Body of pancreas (tissue), 4 donors: ENCODE data around the gene UQCRC1. TPM values are rescaled to one million over a fixed set of nuclear protein-coding genes. Genes with fewer than 3 reads are reported as not detected.

Experiments
- ATAC-seq: fragments of 150-250 bp; one replicate; pipeline ENCODE4 v1.9.1; 2016
- DNase-seq, 4 donors: peaks; one replicate each; pipeline ENCODE4 v3.0.0-alpha.2; 2019
- H3K27ac ChIP-seq, 4 donors: fragments of 200-600 bp; sonication (generic); 1 replicate in 3 of 4; 2 replicates in 1 of 4; pipeline versions ENCODE4 v1.5.1 to v1.6.1; 2016 to 2019; ENCODE audit warnings: mild to moderate bottlenecking in 1 of 4, mixed read lengths in 1 of 4, moderate library complexity in 1 of 4
- H3K27me3 ChIP-seq, 2 donors: fragments of 200-600 bp; sonication (generic); one replicate each; pipeline ENCODE4 v1.6.0; 2016; ENCODE audit warnings: mild to moderate bottlenecking in 1 of 2
- H3K36me3 ChIP-seq, 2 donors: fragments of 200-600 bp; sonication (generic); replicated peaks in 1 of 2; 2 replicates each; pipeline ENCODE4 v1.5.1; 2016; ENCODE audit warnings: low read depth in 2 of 2; ENCODE audit not compliant: insufficient read depth in 1 of 2
- H3K4me1 ChIP-seq: fragments of 200-600 bp; sonication (generic); one replicate; pipeline ENCODE4 v1.6.0; 2016
- H3K4me3 ChIP-seq, 2 donors: fragments of 200-600 bp; sonication (generic); 1 replicate in 1 of 2; 2 replicates in 1 of 2; pipeline ENCODE4 v1.5.1; 2016 to 2019
- H3K9me3 ChIP-seq, 3 donors: fragments of 200-600 bp; sonication (generic); 1 replicate in 2 of 3; 2 replicates in 1 of 3; pipeline ENCODE4 v1.5.1; 2016
- CTCF ChIP-seq, 7 experiments: fragments of 450-650 bp in 4 of 7; fragments of 200-600 bp in 3 of 7; sonication (generic) in 3 of 7; IDR thresholded peaks; one replicate each; pipeline ENCODE4 v1.5.1; 2016 to 2019; ENCODE audit warnings: antibody characterized with exemption in 7 of 7
- POLR2A ChIP-seq, 3 donors: fragments of 450-650 bp; IDR thresholded peaks; one replicate each; pipeline ENCODE4 v1.6.1; 2016; ENCODE audit warnings: antibody characterized with exemption in 3 of 3, mild to moderate bottlenecking in 2 of 3
- WGBS, 2 donors: methylation state at CpG; one replicate each; pipeline ENCODE4 v1.1.5; 2017; 5-methylcytosine and 5-hydroxymethylcytosine counted together
- intact Hi-C: fragments of 100-400 bp; cut with DNase I; formaldehyde crosslinking; loops from one replicate; pipeline ENCODE4 v1.15.1; 2023
- total RNA-seq, 2 donors: library from RNA; depleted of rRNA; stranded (reverse); fragments of >200 nt; gene quantifications; one replicate each; pipeline ENCODE4 v1.1.0, GENCODE V29; 2016

UQCRC1 gene
- total RNA-seq, 2 donors from 2014 or later: 92.9 to 161 TPM

- Histone ChIP-seq H3K9me3 (no peaks in the 10 kb centered on the region), H3K27me3 (no peaks in the 10 kb centered on the region), H3K36me3 (no peaks in the 10 kb centered on the region), H3K4me3 (no peak overlapping the region), H3K27ac (no peak overlapping the region), H3K4me1 (peaks cover 19% of the 10 kb centered on the region)
- no peak for TF ChIP-seq POLR2A (IDR thresholded peaks at IDR 0.05)
- no peak for TF ChIP-seq CTCF (IDR thresholded peaks at IDR 0.05)
- 87 to 89% methylated on average over 16 to 21 of the region's 22 CpGs for WGBS, 2 donors
- DNase-seq: no peak
- ATAC-seq: no peak
- intact Hi-C loops: no loop called here
Measured at GRCh38 chr3:48631516-48632448, 22.3 kb upstream of the UQCRC1 start.

DNA sequence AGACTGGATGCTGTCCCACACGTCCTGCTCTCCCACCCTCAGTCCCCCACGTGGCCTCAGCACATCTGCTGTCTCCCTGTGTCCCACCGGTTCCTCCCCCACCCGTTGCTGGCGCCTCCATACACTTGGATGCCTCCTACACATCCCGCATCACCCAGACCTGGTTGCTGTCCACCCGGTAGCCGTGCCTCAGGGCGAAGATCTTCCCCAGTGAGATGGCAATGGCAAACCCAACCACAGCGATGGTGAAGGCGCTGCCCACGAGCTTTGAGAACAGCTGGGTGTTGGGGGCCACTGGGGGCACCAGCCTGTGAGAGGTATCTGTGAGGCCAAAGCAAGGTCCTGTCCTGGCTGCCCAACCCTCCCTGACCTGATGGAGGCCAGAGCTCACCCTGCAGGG, 21.4 kb upstream of the UQCRC1 start:
- ATAC-seq (no peak), DNase-seq (no peak)
- peaks cover 0 to 2% of the 10 kb centered on the region in 2 donors for H3K36me3 ChIP-seq
- H3K9me3 ChIP-seq: no peaks in the 10 kb centered on the region
- H3K27ac ChIP-seq: no peak overlapping the region
- no peaks in the 10 kb centered on the region for H3K27me3 ChIP-seq
- H3K4me3 ChIP-seq: no peak overlapping the region
- intact Hi-C loops: no loop called here
- TF ChIP-seq POLR2A (IDR thresholded peaks at IDR 0.05): no peak
- no peak for TF ChIP-seq CTCF (IDR thresholded peaks at IDR 0.05)
- 87 to 93% methylated on average over 7 to 10 of the region's 12 CpGs for WGBS, 2 donors
- H3K4me1 ChIP-seq: peaks cover 10% of the 10 kb centered on the region

DNA sequence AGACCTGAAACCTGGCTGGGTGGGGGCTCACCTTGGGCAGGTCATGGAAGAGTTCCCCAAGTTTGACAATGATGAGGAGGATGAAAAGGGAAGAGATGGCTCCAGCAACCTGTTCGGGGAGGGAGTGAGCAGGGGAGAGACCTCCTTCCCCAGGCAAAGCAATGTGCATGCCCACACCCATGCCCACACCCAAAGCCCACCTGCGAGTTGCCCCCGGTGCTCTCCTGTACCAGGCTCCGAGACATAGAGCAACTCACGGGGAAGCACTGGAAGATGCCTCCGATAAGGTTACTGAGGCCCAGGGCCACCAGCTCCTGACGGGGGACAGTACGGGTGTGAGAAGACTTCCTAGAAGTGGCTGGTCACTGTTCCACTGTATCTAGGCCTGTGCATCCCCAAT, 21.0 kb upstream of the UQCRC1 start:
- 90 to 91% methylated on average over 2 to 8 of the region's 8 CpGs for WGBS, 2 donors
- Histone ChIP-seq H3K9me3 (no peaks in the 10 kb centered on the region), H3K27ac (no peak overlapping the region), H3K4me3 (no peak overlapping the region), H3K27me3 (no peaks in the 10 kb centered on the region), H3K4me1 (peaks cover 8% of the 10 kb centered on the region), H3K36me3 (peaks cover 0 to 2% of the 10 kb centered on the region in 2 donors)
- TF ChIP-seq POLR2A (IDR thresholded peaks at IDR 0.05) (no peak), CTCF (IDR thresholded peaks at IDR 0.05) (no peak)
- intact Hi-C loops: no loop called here
- DNase-seq (no peak), ATAC-seq (no peak)

DNA sequence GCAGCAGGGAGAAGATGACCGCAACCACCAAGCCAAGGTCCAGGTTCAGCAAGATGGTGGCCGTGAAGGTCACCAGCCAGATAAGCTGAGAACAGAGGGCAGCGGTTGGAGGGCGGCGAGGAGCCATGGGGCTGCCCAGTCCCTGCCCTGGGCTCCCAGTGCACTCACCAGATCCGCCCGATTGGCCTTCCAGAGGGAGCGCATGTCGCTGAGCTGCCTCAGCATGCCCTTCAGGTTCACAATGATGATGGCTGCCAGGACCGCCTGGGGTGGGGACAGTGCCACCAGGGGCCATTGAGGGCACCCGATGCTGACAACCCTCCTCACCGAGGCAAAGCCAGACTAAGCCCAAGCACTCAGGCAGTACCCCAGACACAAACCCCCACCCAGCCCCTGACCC, 20.4 kb upstream of the UQCRC1 start:
- Histone ChIP-seq H3K27ac (no peak overlapping the region), H3K4me1 (peaks cover 8% of the 10 kb centered on the region), H3K36me3 (peaks cover 0 to 2% of the 10 kb centered on the region in 2 donors), H3K9me3 (no peaks in the 10 kb centered on the region), H3K27me3 (no peaks in the 10 kb centered on the region), H3K4me3 (no peak overlapping the region)
- ATAC-seq (no peak), DNase-seq (no peak)
- WGBS, 2 donors: 94 to 100% methylated on average over 5 to 12 of the region's 12 CpGs
- intact Hi-C loops: no loop called here
- TF ChIP-seq CTCF (IDR thresholded peaks at IDR 0.05): no peak
- TF ChIP-seq POLR2A (IDR thresholded peaks at IDR 0.05): no peak
